Neural cell (in vitro differentiated cells): ENCODE results near the gene EIF3K.

ENCODE experiments used
- CTCF ChIP-seq: fragments of 450-650 bp; IDR thresholded peaks from 2 replicates; pipeline ENCODE4 v1.5.1; 2014; ENCODE audit warnings: antibody characterized with exemption, mild to moderate bottlenecking, moderate library complexity; ENCODE audit not compliant: poor library complexity, severe bottlenecking
- EP300 ChIP-seq: fragments of 450-650 bp; conservative IDR thresholded peaks from 2 replicates; pipeline ENCODE4 v1.6.1; 2014; ENCODE audit warnings: antibody characterized with exemption, mild to moderate bottlenecking, moderate library complexity; ENCODE audit not compliant: poor library complexity, severe bottlenecking
- EZH2 ChIP-seq: fragments of 200-600, 300-800 bp; shearing (Covaris generic), sonication (generic); IDR thresholded peaks from 2 replicates; pipeline ENCODE4 v1.6.1; 2014; ENCODE audit warnings: antibody characterized with exemption, low read length, borderline replicate concordance, mild to moderate bottlenecking; ENCODE audit not compliant: insufficient read depth, poor library complexity, severe bottlenecking
- MXI1 ChIP-seq: fragments of 450-650 bp; conservative IDR thresholded peaks from 2 replicates; pipeline ENCODE4 v1.6.1; 2014; ENCODE audit warnings: antibody characterized with exemption, mild to moderate bottlenecking; ENCODE audit not compliant: poor library complexity, severe bottlenecking
- POLR2AphosphoS5 ChIP-seq: IDR thresholded peaks from 2 replicates; pipeline ENCODE4 v1.6.1; 2012
- RAD21 ChIP-seq: fragments of 450-650 bp; conservative IDR thresholded peaks from 2 replicates; pipeline ENCODE4 v1.6.1; 2014; ENCODE audit warnings: antibody characterized with exemption, mild to moderate bottlenecking, moderate library complexity
- REST ChIP-seq: IDR thresholded peaks from 2 replicates; pipeline ENCODE4 v1.6.1; 2012; ENCODE audit warnings: borderline replicate concordance
- SMC3 ChIP-seq: fragments of 450-650 bp; conservative IDR thresholded peaks from 2 replicates; pipeline ENCODE4 v1.6.1; 2014; ENCODE audit warnings: antibody characterized with exemption, mild to moderate bottlenecking, moderate library complexity; ENCODE audit not compliant: poor library complexity
- TAF1 ChIP-seq: IDR thresholded peaks from 2 replicates; pipeline ENCODE4 v1.6.1; 2012; ENCODE audit warnings: low read depth

DNA sequence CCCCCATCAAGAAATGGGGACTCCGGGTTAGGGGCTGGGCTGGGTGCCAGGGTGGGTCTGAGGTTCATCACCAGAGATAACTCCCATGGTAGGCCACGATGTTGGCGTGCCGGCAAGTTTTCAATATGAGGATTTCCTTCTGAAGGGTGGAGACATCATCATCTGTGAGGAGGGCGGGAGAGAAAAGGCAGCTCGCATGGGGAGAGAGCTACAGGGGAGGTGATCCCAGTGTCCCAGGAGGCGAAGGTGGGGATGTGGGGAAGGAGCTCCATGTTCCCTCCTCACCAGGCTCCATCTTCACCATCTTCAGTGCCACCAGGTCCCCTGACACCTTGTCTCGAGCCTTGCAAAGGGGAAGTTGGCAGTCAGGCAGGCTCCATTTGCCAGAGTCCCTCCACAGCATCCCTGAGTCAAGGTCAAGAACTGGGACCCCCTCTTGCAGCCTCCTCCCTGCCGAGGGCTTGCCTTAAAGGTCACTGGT is 1.7 kb upstream of the EIF3K start:
- TF ChIP-seq RAD21 (no peak), POLR2AphosphoS5 (no peak), CTCF (no peak), REST (no peak), TAF1 (no peak), MXI1 (no peak), SMC3 (no peak), EZH2 (no peak), EP300 (no peak)
